OCI-LY3 (cell line): ENCODE measurements around the gene CDC45.

ENCODE experiments used
- EZH2phosphoT487 ChIP-seq: fragments of 200-600 bp; shearing (Covaris generic); IDR thresholded peaks from 2 replicates; pipeline ENCODE4 v1.6.1; 2018; ENCODE audit warnings: antibody characterized with exemption, mixed run types, low read depth
- TF ChIP-seq, protein P1 (sequence below): fragments of 200-600, 300-600 bp; sonication (generic); IDR thresholded peaks from 2 replicates; pipeline ENCODE4 v1.5.1; 2014; ENCODE audit warnings: antibody characterized with exemption, low read length, low read depth

DNA sequence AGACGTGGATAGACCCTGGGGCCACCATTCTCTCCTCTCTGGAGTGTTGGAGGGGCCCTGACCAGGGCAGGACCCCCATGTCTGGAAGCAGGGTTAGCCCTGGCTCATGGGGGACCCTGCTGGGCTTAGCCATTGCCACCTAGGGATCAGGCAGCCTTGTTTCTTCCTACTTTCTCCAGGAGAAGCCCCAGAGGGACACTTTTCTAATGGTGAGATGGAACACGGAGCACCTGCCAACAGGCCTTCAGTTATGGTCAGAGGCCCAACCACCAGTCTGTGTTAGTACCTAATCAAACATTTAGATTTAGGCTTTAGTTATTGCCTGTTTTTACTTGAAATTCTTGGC is 30.3 kb upstream of the CDC45 start:
- TF ChIP-seq, protein P1, sequence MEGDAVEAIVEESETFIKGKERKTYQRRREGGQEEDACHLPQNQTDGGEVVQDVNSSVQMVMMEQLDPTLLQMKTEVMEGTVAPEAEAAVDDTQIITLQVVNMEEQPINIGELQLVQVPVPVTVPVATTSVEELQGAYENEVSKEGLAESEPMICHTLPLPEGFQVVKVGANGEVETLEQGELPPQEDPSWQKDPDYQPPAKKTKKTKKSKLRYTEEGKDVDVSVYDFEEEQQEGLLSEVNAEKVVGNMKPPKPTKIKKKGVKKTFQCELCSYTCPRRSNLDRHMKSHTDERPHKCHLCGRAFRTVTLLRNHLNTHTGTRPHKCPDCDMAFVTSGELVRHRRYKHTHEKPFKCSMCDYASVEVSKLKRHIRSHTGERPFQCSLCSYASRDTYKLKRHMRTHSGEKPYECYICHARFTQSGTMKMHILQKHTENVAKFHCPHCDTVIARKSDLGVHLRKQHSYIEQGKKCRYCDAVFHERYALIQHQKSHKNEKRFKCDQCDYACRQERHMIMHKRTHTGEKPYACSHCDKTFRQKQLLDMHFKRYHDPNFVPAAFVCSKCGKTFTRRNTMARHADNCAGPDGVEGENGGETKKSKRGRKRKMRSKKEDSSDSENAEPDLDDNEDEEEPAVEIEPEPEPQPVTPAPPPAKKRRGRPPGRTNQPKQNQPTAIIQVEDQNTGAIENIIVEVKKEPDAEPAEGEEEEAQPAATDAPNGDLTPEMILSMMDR, result no peak
- no peak for TF ChIP-seq EZH2phosphoT487
